MCF 10A (cell line): ENCODE results near the gene CWC15. TPM values are rescaled to one million over a fixed set of nuclear protein-coding genes. Genes with fewer than 3 reads are reported as not detected.

ENCODE experiments used
- BruUV-seq: library from RNA; stranded (reverse); fragments of 400-500 nt; replicated peaks from 2 replicates; lab custom pipeline; 2021; lab: Mats Ljungman, UMichigan
- CTCF ChIA-PET: fragments of 300-600 bp; sonication (Branson Sonifier 250); formaldehyde crosslinking; extraction: SDS; loops from one replicate; lab custom pipeline; 2021; ENCODE audit warnings: antibody characterized with exemption, inconsistent platforms; lab: Yijun Ruan, JAX
- POLR2A ChIA-PET: fragments of 300-600, 350-650 bp; sonication (Branson Sonifier 250); formaldehyde crosslinking; extraction: SDS; loops from one replicate; lab custom pipeline; 2020; ENCODE audit warnings: antibody characterized with exemption, inconsistent platforms; lab: Yijun Ruan, JAX
- DNase-seq: peaks from one replicate; pipeline ENCODE4 v3.0.0-alpha.2; 2018; ENCODE audit not compliant: unreplicated experiment
- H3K27ac Mint-ChIP-seq: one replicate; pipeline ENCODE4 v1.8.0; 2022; ENCODE audit warnings: mild to moderate bottlenecking, low read depth, mixed read lengths; ENCODE audit not compliant: unreplicated experiment
- H3K27me3 Mint-ChIP-seq: one replicate; pipeline ENCODE4 v1.8.0; 2022; ENCODE audit warnings: mixed read lengths; ENCODE audit not compliant: insufficient read depth, unreplicated experiment
- H3K36me3 Mint-ChIP-seq: one replicate; pipeline ENCODE4 v1.8.0; 2022; ENCODE audit warnings: mild to moderate bottlenecking, moderate library complexity, mixed read lengths; ENCODE audit not compliant: insufficient read depth, unreplicated experiment
- H3K4me1 Mint-ChIP-seq: one replicate; pipeline ENCODE4 v1.8.0; 2022; ENCODE audit warnings: mixed read lengths; ENCODE audit not compliant: insufficient read depth, unreplicated experiment
- H3K4me3 Mint-ChIP-seq: one replicate; pipeline ENCODE4 v1.8.0; 2022; ENCODE audit warnings: mild to moderate bottlenecking, moderate library complexity, mixed read lengths; ENCODE audit not compliant: unreplicated experiment
- H3K9me3 Mint-ChIP-seq: one replicate; pipeline ENCODE4 v1.8.0; 2022; ENCODE audit warnings: mixed read lengths; ENCODE audit not compliant: unreplicated experiment
- CTCF ChIP-seq: fragments of 200-600 bp; IDR thresholded peaks from one replicate; pipeline ENCODE4 v1.8.0; 2022; ENCODE audit warnings: antibody characterized with exemption, mild to moderate bottlenecking; ENCODE audit not compliant: unreplicated experiment
- intact Hi-C: fragments of 100-400 bp; cut with micrococcal nuclease; formaldehyde crosslinking; loops from 2 replicates; pipeline ENCODE4 v1.14.1; 2022
- total RNA-seq: library from RNA; stranded (reverse); gene quantifications from 2 replicates; pipeline ENCODE4 v1.2.3, GENCODE V29; 2022

CWC15 gene
- total RNA-seq, 1 experiment from 2014 or later: 61.9 TPM

DNA sequence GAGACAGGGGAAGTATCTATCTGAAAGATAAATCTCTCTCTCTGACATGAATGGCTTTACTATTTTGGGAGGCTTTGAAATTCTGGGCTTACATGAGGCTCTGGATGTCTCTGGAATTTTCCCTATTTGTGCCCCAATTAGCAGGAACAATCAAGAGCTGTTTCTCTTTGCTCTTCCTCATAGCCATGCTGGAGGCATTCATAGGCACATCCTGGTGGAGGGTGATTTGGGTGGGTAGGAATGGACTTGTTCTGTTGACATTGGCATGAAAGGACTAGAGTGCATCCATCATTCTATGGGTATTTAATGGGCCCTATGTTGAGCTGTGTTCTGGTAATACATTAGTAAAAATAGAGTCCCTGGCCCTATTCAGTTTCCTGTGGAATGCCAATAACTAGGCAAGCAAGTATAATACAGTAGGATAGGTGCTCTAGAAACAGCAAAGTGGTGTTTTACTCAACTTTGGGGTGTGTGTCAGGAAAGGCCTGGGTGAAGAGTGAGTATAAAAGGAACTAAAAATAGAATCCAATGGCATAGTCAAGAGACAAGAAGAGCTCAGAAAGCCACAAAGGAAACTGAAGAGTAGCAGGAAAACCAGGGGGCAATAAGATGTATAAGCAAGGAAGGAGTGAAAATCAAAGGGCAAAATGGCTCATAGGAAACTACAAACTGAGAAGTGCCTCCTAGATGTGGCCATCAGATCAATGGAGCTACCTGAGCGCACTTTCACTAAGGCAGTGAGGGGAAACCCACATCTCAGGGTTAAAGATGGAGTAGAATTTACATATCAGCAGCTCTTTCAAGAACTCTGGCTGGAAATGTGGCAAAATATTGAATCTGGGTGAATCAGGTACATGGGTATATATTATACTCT is 45.0 kb downstream of the CWC15 start:
- no peaks in the 10 kb centered on the region for H3K36me3 Mint-ChIP-seq
- BruUV-seq: no TSS peak
- no peaks in the 10 kb centered on the region for H3K9me3 Mint-ChIP-seq
- no peak for DNase-seq
- ChIA-PET POLR2A (no interaction called here), CTCF (interaction anchor here (0.6 to 0.7 kb wide), 4 partner anchors 20 to 907 kb away, joined by 3 to 4 read pairs (median 4); no protein-coding TSS in a partner anchor)
- no peak for TF ChIP-seq CTCF
- H3K4me3 Mint-ChIP-seq: no peak overlapping the region
- no peaks in the 10 kb centered on the region for H3K27me3 Mint-ChIP-seq
- H3K4me1 Mint-ChIP-seq: no peaks in the 10 kb centered on the region
- H3K27ac Mint-ChIP-seq: no peak overlapping the region
- intact Hi-C loops: no loop called here

- Mint-ChIP-seq H3K4me1 (no peaks in the 10 kb centered on the region), H3K9me3 (no peaks in the 10 kb centered on the region), H3K4me3 (no peak overlapping the region), H3K36me3 (no peaks in the 10 kb centered on the region), H3K27ac (no peak overlapping the region), H3K27me3 (no peaks in the 10 kb centered on the region)
- peak; percentile 38 for DNase-seq
- intact Hi-C loops: no loop called here
- no peak for TF ChIP-seq CTCF
- ChIA-PET CTCF (no interaction called here), POLR2A (no interaction called here)
- BruUV-seq: no TSS peak
These were observed 46.6 kb downstream of the CWC15 start for GRCh38 chr11:94926698-94927237.

- POLR2A ChIA-PET: no interaction called here
- H3K27me3 Mint-ChIP-seq: no peaks in the 10 kb centered on the region
- CTCF ChIA-PET: interaction anchor here (0.8 kb wide), 1 partner anchor 141 kb away, joined by 3 read pairs; no protein-coding TSS in a partner anchor
- no peak for DNase-seq
- H3K36me3 Mint-ChIP-seq: no peaks in the 10 kb centered on the region
- intact Hi-C loops: no loop called here
- no peak overlapping the region for H3K4me3 Mint-ChIP-seq
- no peaks in the 10 kb centered on the region for H3K9me3 Mint-ChIP-seq
- BruUV-seq: no TSS peak
- H3K27ac Mint-ChIP-seq: no peak overlapping the region
- H3K4me1 Mint-ChIP-seq: no peaks in the 10 kb centered on the region
- TF ChIP-seq CTCF: no peak
These were observed 47.1 kb downstream of the CWC15 start for GRCh38 chr11:94926271-94926625.

DNA sequence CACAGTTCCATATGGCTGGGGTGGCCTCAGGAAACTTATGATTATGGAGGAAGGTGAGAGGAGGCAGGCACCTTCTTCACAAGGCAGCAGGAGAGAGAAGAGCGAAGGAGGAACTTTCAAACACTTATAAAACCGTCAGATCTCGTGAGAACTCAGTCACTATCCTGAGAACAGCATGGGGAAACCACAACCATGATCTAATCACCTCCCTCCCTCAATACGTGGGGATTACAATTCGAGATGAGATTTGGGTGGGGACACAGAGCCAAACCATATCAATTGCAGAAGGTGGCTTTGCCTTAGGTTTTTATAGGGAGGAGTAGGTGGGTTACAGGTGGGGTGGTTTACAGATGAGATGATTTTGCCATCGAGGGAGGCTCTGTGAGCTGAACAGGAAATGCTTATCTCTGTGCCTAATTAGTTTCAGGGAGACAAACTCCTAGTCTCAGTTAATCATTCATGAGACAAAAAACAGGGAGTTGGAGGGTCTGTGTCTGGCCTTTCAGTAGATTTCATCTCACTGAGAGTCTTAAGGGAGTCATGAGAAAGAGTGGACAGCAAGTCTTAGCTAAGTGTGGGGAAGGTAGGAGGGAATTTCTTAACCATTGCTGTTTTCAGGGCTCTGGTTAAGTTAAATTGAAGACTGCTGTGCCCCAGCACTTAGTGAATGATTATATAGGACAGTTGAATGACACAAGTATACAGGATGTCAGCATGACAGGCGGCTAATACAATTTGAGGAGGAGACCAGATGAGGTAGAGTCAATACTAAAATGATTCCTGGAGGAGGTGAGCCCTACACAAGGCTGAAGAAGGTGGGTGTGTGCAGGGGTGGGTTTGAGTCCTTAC is 47.7 kb downstream of the CWC15 start:
- H3K27me3 Mint-ChIP-seq: no peaks in the 10 kb centered on the region
- intact Hi-C loops: no loop called here
- no TSS peak for BruUV-seq
- no peaks in the 10 kb centered on the region for H3K4me1 Mint-ChIP-seq
- TF ChIP-seq CTCF: no peak
- H3K9me3 Mint-ChIP-seq: no peaks in the 10 kb centered on the region
- POLR2A ChIA-PET: no interaction called here
- no peak overlapping the region for H3K27ac Mint-ChIP-seq
- no peak for DNase-seq
- H3K4me3 Mint-ChIP-seq: no peak overlapping the region
- no peaks in the 10 kb centered on the region for H3K36me3 Mint-ChIP-seq
- CTCF ChIA-PET: interaction anchor here (0.8 kb wide), 1 partner anchor 142 kb away, joined by 3 read pairs; no protein-coding TSS in a partner anchor
